Body of pancreas (tissue), 4 donors: Measurements from ENCODE around the gene CCR6. TPM values are rescaled to one million over a fixed set of nuclear protein-coding genes. Genes with fewer than 3 reads are reported as not detected.

Experiments
- ATAC-seq: fragments of 150-250 bp; one replicate; pipeline ENCODE4 v1.9.1; 2016
- DNase-seq, 4 donors: peaks; one replicate each; pipeline ENCODE4 v3.0.0-alpha.2; 2019
- H3K27ac ChIP-seq, 4 donors: fragments of 200-600 bp; sonication (generic); 1 replicate in 3 of 4; 2 replicates in 1 of 4; pipeline versions ENCODE4 v1.5.1 to v1.6.1; 2016 to 2019; ENCODE audit warnings: mild to moderate bottlenecking in 1 of 4, mixed read lengths in 1 of 4, moderate library complexity in 1 of 4
- H3K27me3 ChIP-seq, 2 donors: fragments of 200-600 bp; sonication (generic); one replicate each; pipeline ENCODE4 v1.6.0; 2016; ENCODE audit warnings: mild to moderate bottlenecking in 1 of 2
- H3K36me3 ChIP-seq, 2 donors: fragments of 200-600 bp; sonication (generic); replicated peaks in 1 of 2; 2 replicates each; pipeline ENCODE4 v1.5.1; 2016; ENCODE audit warnings: low read depth in 2 of 2; ENCODE audit not compliant: insufficient read depth in 1 of 2
- H3K4me1 ChIP-seq: fragments of 200-600 bp; sonication (generic); one replicate; pipeline ENCODE4 v1.6.0; 2016
- H3K4me3 ChIP-seq, 2 donors: fragments of 200-600 bp; sonication (generic); 1 replicate in 1 of 2; 2 replicates in 1 of 2; pipeline ENCODE4 v1.5.1; 2016 to 2019
- H3K9me3 ChIP-seq, 3 donors: fragments of 200-600 bp; sonication (generic); 1 replicate in 2 of 3; 2 replicates in 1 of 3; pipeline ENCODE4 v1.5.1; 2016
- POLR2A ChIP-seq, 3 donors: fragments of 450-650 bp; IDR thresholded peaks; one replicate each; pipeline ENCODE4 v1.6.1; 2016; ENCODE audit warnings: antibody characterized with exemption in 3 of 3, mild to moderate bottlenecking in 2 of 3
- WGBS, 2 donors: methylation state at CpG; one replicate each; pipeline ENCODE4 v1.1.5; 2017; 5-methylcytosine and 5-hydroxymethylcytosine counted together
- intact Hi-C: fragments of 100-400 bp; cut with DNase I; formaldehyde crosslinking; loops from one replicate; pipeline ENCODE4 v1.15.1; 2023
- total RNA-seq, 2 donors: library from RNA; depleted of rRNA; stranded (reverse); fragments of >200 nt; gene quantifications; one replicate each; pipeline ENCODE4 v1.1.0, GENCODE V29; 2016
- TF ChIP-seq, protein P1 (sequence below), 7 experiments: fragments of 450-650 bp in 4 of 7; fragments of 200-600 bp in 3 of 7; sonication (generic) in 3 of 7; IDR thresholded peaks; one replicate each; pipeline ENCODE4 v1.5.1; 2016 to 2019; ENCODE audit warnings: antibody characterized with exemption in 7 of 7

CCR6 gene
- total RNA-seq, 2 donors from 2014 or later, result not detected

- intact Hi-C loops, result no loop called here
- no peaks in the 10 kb centered on the region for H3K36me3 ChIP-seq
- WGBS, 2 donors, result 85 to 86% methylated on average over 9 of the region's 9 CpGs
- H3K4me1 ChIP-seq, result no peaks in the 10 kb centered on the region
- H3K27ac ChIP-seq, result no peak overlapping the region
- H3K9me3 ChIP-seq, result no peaks in the 10 kb centered on the region
- DNase-seq, result no peak
- no peaks in the 10 kb centered on the region for H3K27me3 ChIP-seq
- ATAC-seq, result no peak
- H3K4me3 ChIP-seq, result no peak overlapping the region
- TF ChIP-seq POLR2A (IDR thresholded peaks at IDR 0.05), result no peak
- TF ChIP-seq, protein P1, sequence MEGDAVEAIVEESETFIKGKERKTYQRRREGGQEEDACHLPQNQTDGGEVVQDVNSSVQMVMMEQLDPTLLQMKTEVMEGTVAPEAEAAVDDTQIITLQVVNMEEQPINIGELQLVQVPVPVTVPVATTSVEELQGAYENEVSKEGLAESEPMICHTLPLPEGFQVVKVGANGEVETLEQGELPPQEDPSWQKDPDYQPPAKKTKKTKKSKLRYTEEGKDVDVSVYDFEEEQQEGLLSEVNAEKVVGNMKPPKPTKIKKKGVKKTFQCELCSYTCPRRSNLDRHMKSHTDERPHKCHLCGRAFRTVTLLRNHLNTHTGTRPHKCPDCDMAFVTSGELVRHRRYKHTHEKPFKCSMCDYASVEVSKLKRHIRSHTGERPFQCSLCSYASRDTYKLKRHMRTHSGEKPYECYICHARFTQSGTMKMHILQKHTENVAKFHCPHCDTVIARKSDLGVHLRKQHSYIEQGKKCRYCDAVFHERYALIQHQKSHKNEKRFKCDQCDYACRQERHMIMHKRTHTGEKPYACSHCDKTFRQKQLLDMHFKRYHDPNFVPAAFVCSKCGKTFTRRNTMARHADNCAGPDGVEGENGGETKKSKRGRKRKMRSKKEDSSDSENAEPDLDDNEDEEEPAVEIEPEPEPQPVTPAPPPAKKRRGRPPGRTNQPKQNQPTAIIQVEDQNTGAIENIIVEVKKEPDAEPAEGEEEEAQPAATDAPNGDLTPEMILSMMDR (IDR thresholded peaks at IDR 0.05), result no peak
These were observed 30.0 kb downstream of the CCR6 start for GRCh38 chr6:167152862-167153261.

- Histone ChIP-seq H3K4me3 (no peak overlapping the region), H3K27ac (no peak overlapping the region), H3K36me3 (no peaks in the 10 kb centered on the region), H3K27me3 (no peaks in the 10 kb centered on the region), H3K4me1 (no peaks in the 10 kb centered on the region), H3K9me3 (no peaks in the 10 kb centered on the region)
- DNase-seq, result peak in 1 of 4 donors; percentile 39
- 65 to 68% methylated on average over 13 of the region's 13 CpGs for WGBS, 2 donors
- no peak for ATAC-seq
- no peak for TF ChIP-seq POLR2A (IDR thresholded peaks at IDR 0.05)
- TF ChIP-seq, protein P1 (IDR thresholded peaks at IDR 0.05), result no peak
- intact Hi-C loops, result no loop called here
These were observed 30.6 kb downstream of the CCR6 start for GRCh38 chr6:167153521-167153959.

DNA sequence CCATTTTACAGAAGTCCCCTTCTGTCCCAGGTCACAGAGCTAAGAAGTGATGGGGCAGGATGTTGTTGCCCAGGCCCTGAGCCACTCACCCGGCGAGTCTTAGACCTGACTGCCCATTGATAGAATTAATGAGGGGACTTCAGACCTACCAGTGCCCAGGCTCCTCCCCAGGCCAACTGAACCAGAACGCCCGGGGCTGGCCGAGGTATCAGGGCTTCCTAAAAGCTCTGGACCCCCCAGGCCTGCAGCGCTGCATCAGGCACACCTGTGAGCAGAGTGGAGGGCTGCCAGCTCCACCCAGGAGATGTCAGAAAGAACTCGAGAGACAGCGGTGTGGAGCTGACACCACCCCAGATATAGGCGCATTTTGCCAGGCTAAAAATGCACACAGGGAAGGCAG is 31.4 kb downstream of the CCR6 start:
- H3K36me3 ChIP-seq, result no peaks in the 10 kb centered on the region
- ATAC-seq, result no peak
- no peaks in the 10 kb centered on the region for H3K4me1 ChIP-seq
- no peak overlapping the region for H3K4me3 ChIP-seq
- H3K27me3 ChIP-seq, result no peaks in the 10 kb centered on the region
- DNase-seq, result no peak
- TF ChIP-seq POLR2A (IDR thresholded peaks at IDR 0.05), result no peak
- TF ChIP-seq, protein P1 (IDR thresholded peaks at IDR 0.05), result no peak
- intact Hi-C loops, result no loop called here
- 52 to 62% methylated on average over 8 to 9 of the region's 9 CpGs for WGBS, 2 donors
- H3K27ac ChIP-seq, result no peak overlapping the region
- H3K9me3 ChIP-seq, result no peaks in the 10 kb centered on the region

DNA sequence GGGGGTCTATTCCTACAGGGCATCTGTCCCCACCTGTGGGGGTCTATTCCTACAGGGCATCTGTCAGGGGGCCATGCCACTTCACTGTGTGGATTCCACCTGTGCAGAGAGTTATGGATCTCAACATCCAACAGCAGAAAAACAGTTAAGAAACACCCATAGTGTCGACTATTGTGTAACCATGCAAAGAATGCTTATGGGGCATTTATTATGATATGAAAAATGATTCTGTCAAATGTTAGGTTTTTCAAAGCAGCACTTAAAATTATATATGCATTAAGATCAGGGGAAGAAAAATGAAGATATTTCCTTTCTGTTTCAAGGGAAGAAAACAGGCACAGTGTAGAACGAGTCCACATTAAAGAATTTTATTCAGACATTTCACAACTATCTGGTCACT is 32.0 kb downstream of the CCR6 start:
- WGBS, 2 donors, result 21 to 24% methylated on average over 2 of the region's 2 CpGs
- intact Hi-C loops, result no loop called here
- Histone ChIP-seq H3K27me3 (no peaks in the 10 kb centered on the region), H3K4me3 (no peak overlapping the region), H3K36me3 (no peaks in the 10 kb centered on the region), H3K27ac (no peak overlapping the region), H3K9me3 (no peaks in the 10 kb centered on the region), H3K4me1 (no peaks in the 10 kb centered on the region)
- TF ChIP-seq, protein P1 (IDR thresholded peaks at IDR 0.05), result no peak
- no peak for TF ChIP-seq POLR2A (IDR thresholded peaks at IDR 0.05)
- no peak for ATAC-seq
- DNase-seq, result no peak

DNA sequence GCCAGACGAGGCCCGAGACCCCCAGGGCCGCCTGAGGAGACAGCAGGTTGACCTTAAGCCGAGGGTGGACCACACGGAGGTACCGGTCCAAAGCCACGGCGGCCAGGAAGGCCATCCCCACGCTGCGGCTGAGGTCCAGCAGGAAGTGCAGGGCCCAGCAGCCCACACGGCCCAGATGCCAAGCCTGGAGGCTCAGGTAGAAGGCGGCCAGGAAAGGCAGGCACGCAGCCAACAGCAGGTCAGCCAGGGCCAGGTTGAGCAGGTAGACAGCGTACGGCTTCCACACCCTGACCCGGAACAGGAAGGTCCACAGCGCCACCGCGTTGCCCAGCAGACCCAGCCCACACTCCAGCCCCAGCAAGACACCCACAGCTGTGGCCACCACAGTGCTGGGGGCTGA is 34.5 kb downstream of the CCR6 start:
- intact Hi-C loops, result no loop called here
- ATAC-seq (no peak), DNase-seq (no peak)
- H3K36me3 ChIP-seq, result no peaks in the 10 kb centered on the region
- H3K27me3 ChIP-seq, result no peaks in the 10 kb centered on the region
- no peak overlapping the region for H3K27ac ChIP-seq
- no peaks in the 10 kb centered on the region for H3K4me1 ChIP-seq
- no peak overlapping the region for H3K4me3 ChIP-seq
- no peaks in the 10 kb centered on the region for H3K9me3 ChIP-seq
- WGBS, 2 donors, result 80 to 85% methylated on average over 11 to 19 of the region's 19 CpGs
- no peak for TF ChIP-seq POLR2A (IDR thresholded peaks at IDR 0.05)
- TF ChIP-seq, protein P1 (IDR thresholded peaks at IDR 0.05), result no peak
